NCI-H524 treated with DMSO at 0.1 percent for 48 hours (cell line): ENCODE data around the gene XPA.

Experiments
- DNase-seq: peaks from one replicate; lab custom pipeline; 2025; lab: John Stamatoyannopoulos, UW

XPA gene

DNA sequence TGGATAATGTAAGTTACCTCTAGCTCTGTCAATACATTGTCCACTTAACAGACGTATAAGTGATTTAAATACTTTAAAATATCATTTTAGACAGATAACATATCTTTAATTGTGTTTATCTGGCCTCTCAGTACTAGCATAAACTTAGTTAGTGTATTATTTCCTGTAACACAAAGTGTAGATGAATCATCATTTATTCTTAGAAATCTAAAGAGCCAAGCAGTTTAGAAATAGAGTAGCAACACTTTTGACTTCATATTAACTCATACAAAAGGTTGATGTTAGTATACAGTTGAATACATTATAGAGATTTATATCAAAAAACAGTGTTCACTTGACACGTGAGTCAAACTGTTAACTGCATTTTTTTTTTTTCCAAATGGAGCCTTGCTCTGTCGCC is 45.5 kb downstream of the XPA start:
- no peak for DNase-seq

DNA sequence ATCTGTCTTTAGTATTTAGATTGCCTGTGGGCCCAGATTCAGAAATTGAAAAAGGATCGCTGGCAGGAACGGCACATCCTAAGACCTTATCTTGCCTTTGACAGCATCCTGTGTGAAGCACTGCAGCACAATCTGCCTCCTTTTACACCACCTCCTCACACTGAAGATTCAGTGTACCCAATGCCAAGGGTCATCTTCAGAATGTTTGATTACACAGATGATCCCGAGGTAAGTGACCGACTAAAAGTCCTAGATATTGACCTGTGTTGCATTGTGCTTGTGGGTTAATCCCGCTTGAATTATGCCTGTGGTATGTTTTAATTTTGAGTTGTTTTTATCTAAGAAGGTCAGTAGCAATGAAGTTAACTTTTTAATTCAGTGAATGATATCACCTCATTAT is 49.1 kb downstream of the XPA start:
- DNase-seq: no peak

DNA sequence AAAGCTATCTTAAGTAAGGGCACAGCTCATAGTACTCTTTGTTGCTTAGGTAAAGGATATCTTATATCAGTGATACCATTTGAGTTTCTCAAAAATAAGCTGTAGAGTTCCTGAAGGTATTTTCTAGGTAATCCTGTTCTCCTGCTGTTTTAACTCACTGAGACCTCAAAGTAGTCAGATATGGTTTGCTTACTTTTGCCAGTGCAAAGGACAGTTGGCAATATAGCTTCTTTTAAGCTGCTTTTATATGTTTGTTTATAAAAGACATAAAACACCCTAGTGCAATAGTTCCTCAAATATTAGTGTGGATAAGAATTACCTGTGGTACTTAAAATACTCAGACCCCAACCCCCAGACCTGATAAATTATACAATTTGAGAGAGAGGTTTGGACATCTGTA is 51.4 kb downstream of the XPA start:
- no peak for DNase-seq

DNA sequence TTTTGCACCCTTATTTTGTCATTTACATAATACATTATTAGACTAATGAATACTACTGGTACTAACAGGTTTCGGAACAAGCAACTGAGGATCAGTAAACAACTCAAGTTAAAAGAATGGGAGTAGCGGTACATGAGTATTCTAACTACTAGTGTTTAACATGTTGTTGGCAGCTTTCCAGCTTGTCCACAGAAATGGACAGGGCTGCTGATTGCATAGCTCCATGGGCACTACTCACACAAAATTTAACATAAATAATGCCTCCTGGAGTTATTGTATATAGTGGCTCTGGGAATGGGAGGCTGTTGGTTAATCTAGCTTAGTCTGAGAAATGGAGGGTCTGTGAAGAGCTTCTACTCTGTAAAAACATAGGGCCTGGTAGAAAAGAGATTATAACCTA is 56.8 kb downstream of the XPA start:
- DNase-seq: no peak

DNA sequence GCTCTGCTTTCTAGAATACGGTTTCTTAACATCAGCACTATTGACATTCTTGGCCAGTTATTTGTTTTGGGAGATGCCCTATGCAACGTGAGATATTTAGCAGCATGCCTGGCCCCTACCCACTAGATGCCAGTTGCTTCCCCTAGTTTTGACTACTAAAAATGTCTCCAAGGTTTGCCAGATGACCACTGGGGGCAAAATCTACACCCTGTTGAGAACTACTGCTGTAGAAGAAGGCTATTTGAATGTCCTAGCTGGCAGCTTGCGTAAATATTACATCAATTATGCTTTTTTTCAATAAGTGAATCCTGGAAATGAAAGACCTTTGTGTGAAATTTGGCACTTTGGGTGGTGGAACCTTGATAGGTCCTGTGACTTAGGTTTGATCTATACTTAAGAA is 58.5 kb downstream of the XPA start:
- DNase-seq: no peak

DNA sequence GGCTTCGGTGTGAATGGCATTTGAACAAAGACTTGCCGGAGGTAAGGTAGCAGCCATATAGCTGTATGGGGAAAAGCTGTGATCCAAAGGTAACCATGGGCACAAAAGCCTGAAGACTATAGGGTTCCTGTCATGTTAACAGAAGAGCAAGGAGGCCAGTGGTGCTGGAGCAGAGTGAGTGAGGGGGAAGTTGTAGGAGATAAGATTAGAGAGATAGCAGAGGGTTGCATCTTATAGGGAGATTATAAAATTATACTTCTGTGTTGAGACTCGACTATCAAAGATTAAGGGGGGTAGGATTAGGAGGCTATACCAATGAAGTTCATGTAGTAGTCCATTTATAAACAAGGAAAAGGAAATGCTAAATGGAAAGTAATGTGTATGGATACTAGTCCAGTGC is 60.2 kb downstream of the XPA start:
- DNase-seq: no peak

DNA sequence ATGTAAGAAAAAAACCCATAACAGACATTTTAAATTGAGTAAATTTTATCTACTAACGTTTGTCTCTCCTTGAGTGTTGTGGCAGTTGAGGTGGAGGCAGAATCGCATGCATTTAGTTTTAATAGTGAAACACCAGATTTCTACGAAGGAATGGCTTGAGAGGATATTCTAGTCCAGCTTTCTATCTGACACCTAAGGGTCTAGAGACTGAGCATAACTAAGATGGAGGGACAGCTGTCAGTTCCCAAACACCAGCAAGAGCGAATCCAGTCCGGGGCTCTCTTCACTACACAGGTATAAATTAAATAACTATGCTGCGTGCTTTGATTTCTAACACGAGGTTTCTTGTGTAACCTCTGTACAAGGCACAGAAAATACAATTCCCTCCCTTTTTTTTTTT is 62.1 kb downstream of the XPA start:
- DNase-seq: no peak

DNA sequence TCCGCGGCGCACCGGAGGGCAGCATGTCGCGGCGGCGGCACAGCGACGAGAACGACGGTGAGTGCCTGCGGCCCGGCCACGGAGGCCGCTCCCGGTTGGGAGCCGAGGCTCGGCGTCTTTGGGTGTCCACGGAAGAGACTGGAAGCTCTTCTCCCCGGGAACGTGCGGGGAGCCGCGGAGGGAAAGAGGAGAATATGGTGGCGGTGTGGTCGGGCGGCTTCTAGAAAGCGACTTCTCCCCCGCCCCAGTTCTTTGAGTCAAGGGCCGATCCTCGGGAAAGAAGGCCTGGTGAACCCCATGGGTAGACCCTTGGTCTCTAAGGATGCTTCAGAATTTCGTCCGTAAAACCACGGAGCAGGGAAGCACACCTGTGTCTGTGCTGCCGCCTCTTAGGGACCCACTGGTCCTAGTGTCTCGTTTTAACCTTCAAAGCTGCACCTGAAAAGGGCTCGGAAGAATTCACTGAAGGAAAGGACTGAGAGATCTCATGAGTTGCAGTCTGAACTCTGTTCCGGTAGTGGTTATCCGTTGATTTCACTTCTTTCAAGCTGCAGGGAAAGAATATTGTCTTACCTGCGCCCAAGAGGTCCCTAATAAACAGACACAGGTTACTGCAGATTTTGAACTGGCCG is 63.2 kb downstream of the XPA start:
- no peak for DNase-seq

DNA sequence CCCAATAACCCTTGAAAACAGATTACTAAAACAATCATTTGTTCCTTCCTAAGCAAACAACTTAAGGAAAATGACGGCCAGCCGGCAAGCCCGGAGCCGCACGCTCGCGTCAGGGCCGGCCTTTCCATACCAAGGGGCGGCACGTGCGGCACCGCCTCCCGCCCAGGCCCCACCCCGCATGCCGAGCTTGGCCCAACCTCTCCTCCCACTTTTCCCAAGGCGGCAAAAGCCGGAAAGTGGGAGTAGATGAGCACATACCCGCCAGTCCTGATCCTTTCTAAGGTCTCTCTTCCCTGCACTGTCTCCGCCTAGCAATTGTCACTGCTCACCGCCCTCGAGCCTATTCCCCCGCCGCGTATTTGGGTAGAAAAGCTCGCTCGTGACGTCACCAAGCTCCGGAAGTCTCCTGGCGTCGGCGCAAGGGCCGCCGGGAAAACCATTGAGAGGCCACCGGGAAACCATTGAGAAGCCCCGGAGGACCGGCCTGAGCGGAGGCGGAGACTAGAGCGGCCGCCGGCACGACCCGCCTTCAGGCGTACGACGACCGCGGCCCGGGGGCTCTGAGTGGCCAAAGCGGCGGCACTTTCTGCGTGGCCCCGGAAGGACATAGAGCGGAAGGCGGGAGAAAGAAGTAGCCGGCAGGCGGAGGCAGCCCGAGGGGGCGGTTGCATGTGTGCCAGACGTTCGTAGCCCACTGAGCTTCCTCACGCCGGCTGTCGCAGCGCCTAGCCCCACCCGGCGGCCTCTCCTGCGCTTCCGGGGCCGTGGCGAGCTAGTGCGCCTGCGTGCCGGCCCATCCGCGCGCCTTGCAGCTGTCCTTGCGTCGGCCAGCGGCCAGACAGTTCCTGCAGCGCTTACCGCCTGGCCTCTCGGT is 63.9 kb downstream of the XPA start, which contains the start of the genes NCBP1 and TSTD2:
NCBP1 (plus strand) TSS at position 837 of the 874 bp plus-strand sequence. CDS start 61 bp downstream, outside the sequence.
TSTD2 (minus strand) TSS at position 384 of the 874 bp plus-strand sequence. CDS start 5,806 bp downstream, outside the sequence.
- peak; percentile 97 for DNase-seq

DNA sequence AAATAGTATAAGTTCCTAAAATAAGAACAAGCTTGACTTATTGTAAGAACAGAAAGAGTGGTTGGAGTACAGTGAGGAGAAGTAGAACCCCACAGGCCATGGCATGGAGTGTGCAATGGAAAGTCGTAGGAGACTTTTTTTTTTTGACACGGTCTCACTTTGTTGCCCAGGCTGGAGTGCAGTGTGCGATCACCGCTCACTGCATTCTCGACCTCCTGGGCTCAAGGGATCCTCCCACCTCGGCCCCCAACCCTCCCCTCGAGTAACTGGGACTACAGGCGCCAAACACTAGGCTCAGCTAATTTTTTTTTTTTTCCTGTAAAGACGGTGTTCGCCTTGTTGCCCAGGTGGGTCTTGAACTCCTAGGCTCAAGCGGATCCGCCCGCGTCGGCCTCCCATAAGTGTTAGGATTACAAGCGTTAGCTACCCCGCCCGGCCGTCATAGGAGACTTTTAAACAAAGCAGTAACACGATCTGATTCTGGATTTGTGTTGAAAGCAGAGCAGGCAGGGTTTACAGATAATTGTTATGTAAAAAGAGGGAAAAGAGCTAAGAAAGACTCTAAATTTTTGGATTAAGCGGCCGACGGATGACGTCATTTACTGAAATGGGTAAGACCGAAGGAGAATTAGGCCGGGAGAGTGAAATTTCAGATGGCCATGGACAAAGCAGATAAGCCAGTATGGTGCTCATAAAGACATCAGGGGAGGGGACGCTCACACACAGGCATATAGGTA is 64.7 kb downstream of the XPA start:
- DNase-seq: peak; percentile 56

DNA sequence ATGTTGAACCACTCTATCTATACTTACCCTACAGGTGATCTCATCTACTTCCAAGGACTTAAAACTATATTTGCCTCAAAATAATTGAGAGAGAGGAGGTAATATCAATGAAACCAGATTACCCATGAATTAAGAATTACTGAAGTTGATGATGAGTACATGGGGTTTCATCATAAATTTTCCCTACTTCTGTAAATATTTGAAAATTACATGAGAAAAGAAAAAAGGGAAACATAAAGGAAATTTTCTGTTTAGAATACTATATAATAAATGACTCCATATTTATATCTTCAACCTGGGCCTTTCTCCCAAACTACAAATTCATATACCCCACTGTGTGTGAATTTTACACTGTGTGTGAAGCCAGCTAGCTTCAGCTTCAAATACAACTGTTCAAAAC is 66.5 kb downstream of the XPA start:
- no peak for DNase-seq

DNA sequence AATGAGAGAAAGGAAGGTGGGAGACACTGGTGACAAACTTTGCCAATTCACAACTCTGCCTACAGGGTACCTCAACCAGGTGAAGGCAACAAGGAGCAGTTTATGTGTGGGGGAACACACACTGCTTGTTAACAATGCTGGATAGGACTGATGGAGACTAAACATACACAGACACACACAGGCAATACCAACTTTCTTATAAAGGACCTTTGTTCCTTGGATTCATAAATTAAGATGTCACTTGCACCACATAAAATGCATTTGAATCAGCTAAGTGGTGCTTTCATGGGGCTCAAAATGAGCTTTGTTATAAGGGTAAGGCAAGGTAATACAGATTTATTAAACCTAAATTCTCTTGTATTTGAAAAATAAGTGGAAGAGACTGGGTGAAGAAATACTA is 68.0 kb downstream of the XPA start:
- no peak for DNase-seq

DNA sequence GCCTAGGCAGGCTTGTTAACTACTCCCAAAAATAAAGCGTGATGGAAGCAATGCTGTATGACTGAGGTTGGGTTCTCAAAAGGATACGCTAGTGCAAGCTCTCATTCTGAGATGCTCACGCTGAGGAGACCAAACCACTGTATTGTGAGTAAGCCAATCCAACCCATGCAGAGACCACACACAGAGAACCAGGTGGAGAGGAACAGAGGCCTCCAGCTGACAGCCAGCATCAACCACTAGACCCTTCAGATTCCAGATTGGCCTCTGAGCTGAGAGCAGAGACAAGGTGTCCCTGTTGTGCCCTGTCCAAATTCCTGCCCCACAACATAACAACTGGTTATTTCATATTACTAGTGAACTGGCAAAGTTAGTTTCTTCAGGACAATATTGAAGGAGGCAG is 68.5 kb downstream of the XPA start:
- DNase-seq: no peak

DNA sequence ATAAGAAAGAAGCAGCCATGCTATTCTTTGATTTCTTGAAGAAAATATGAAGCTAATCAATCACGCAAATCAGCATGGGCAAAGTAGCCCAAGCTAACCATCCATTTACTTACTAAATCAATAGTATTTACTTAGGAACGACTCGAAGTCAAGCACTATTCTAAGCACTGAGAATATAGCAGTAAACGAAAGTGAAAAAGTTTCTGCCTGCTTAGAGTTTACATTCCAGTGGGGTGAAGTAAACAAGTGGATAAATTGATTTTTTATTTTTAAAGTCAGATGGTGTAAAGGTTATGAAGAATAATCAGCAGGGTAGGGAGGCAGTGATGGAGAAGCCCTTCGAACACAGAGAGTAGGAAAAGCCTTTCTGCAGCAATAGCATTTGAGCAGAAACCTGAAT is 69.5 kb downstream of the XPA start:
- DNase-seq: no peak

DNA sequence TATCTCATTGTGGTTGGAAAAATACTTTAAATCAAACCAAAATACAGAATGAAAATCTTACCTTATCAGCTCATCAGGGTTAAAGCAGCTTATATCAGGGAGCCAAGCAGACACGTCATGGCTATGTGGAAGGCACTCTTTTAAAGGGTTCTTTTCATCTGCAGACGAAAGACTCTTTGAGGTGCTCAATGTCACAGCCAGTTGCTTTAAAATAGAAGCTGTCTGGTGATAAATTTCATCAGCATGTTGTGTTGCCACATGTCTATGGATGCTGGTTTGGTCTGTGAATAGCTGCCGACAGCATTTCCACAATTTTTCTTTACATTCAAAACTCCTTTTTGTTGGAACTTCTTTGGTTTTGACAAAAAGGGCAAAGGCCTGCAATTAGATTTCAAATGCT is 71.5 kb downstream of the XPA start:
- no peak for DNase-seq
